ENCODE results near the gene PMP22. TPM values are rescaled to one million over a fixed set of nuclear protein-coding genes. Genes with fewer than 3 reads are reported as not detected.
"Not testable (repeated sequence)": the region's sequence is repeated elsewhere in the genome, so short reads cannot be mapped to it uniquely, and the experiment has no call there.

Gene PMP22
- total RNA-seq, 1 experiment from 2014 or later: 1.7 TPM

DNA sequence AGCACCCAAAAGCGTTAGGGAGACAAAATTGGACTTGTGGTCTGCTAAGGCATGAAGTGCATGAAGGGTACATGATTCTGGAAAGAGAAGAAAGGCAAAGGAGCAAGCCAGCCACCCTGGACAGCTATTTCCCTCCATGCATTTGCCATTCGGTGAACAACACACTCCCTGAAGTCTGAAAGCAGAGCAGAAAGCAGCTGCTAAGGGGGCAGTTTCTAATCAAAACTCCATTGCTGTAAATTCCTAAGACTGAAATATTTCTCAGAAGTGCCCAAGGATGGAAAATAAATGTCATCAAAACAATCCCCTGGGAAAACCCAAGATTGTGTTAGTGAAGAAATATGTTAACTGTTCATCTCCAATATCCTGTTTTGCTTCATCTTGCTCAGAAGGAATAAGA is 44.3 kb downstream of the PMP22 start:
- Mint-ChIP-seq H3K36me3 (ENCODE audit: insufficient read depth, unreplicated experiment) (no peaks in the 10 kb centered on the region), H3K4me3 (ENCODE audit: low read depth, unreplicated experiment) (no peak overlapping the region), H3K4me1 (ENCODE audit: low read depth, unreplicated experiment) (no peaks in the 10 kb centered on the region), H3K27ac (ENCODE audit: unreplicated experiment) (no peak overlapping the region), H3K9me3 (ENCODE audit: low read depth, unreplicated experiment) (no peaks in the 10 kb centered on the region), H3K27me3 (ENCODE audit: unreplicated experiment) (no peaks in the 10 kb centered on the region)
- no TSS peak for BruUV-seq (replicated peaks)
- DNase-seq: no peak
- intact Hi-C loops (cut with micrococcal nuclease; ENCODE audit: unreplicated experiment): no loop called here
- no peak for TF ChIP-seq CTCF (IDR thresholded peaks at IDR 0.05; ENCODE audit: unreplicated experiment)
- CTCF ChIA-PET: interaction anchor here (0.7 kb wide), 1 partner anchor 37 kb away, joined by 4 read pairs; no protein-coding TSS in a partner anchor

DNA sequence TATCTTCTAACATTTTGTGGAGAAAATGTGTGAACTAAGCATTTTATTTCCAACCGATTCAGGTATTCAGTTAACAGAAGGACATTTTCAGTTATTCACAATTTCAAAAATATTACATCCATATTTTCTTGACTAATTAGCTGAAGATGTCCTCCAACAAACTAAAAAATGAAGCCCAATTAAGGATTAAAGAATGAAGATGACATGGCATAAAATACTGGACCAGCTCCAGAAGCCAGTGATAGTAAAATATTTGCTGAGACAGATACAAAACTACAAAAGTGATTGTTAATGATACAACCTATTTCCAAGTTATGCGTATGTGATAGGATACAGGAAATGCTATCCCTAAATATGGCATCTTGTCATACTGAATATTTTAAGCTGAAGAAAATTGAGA is 48.6 kb downstream of the PMP22 start:
- no peak for DNase-seq
- H3K27ac Mint-ChIP-seq (ENCODE audit: unreplicated experiment): no peak overlapping the region
- H3K4me3 Mint-ChIP-seq (ENCODE audit: low read depth, unreplicated experiment): no peak overlapping the region
- H3K27me3 Mint-ChIP-seq (ENCODE audit: unreplicated experiment): no peaks in the 10 kb centered on the region
- no peaks in the 10 kb centered on the region for H3K36me3 Mint-ChIP-seq (ENCODE audit: insufficient read depth, unreplicated experiment)
- TF ChIP-seq CTCF (IDR thresholded peaks at IDR 0.05; ENCODE audit: unreplicated experiment): no peak
- no peaks in the 10 kb centered on the region for H3K9me3 Mint-ChIP-seq (ENCODE audit: low read depth, unreplicated experiment)
- intact Hi-C loops (cut with micrococcal nuclease; ENCODE audit: unreplicated experiment): no loop called here
- no peaks in the 10 kb centered on the region for H3K4me1 Mint-ChIP-seq (ENCODE audit: low read depth, unreplicated experiment)
- no TSS peak for BruUV-seq (replicated peaks)
- CTCF ChIA-PET: no interaction called here

GRCh38 chr17:15213381-15214087 is 51.6 kb downstream of the PMP22 start:
- TF ChIP-seq CTCF (IDR thresholded peaks at IDR 0.05; ENCODE audit: unreplicated experiment): no peak

DNA sequence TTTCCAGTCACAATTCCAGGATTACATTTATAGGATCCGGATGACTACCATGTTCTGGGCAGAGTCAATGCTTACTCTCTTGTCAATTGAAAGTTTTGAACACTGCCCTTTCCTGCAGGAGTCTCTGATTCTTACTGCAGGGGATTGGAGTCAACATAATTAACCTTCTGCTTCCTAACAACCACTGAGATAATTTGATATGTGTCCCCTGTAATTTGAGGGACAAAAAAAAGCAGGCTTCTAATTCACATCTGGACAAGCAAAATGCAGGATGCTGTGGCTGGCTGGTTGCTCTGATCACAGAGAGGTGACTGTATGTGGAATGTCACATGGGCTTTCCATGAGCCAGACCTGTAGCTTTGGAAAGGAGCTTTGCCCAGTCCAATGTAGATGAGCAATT is 54.9 kb downstream of the PMP22 start:
- Mint-ChIP-seq H3K36me3 (ENCODE audit: insufficient read depth, unreplicated experiment) (no peaks in the 10 kb centered on the region), H3K27me3 (ENCODE audit: unreplicated experiment) (no peaks in the 10 kb centered on the region), H3K27ac (ENCODE audit: unreplicated experiment) (no peak overlapping the region), H3K4me3 (ENCODE audit: low read depth, unreplicated experiment) (no peak overlapping the region), H3K4me1 (ENCODE audit: low read depth, unreplicated experiment) (no peaks in the 10 kb centered on the region), H3K9me3 (ENCODE audit: low read depth, unreplicated experiment) (no peaks in the 10 kb centered on the region)
- intact Hi-C loops (cut with micrococcal nuclease; ENCODE audit: unreplicated experiment): no loop called here
- no peak for DNase-seq
- TF ChIP-seq CTCF (IDR thresholded peaks at IDR 0.05; ENCODE audit: unreplicated experiment): no peak
- BruUV-seq (replicated peaks): no TSS peak
- CTCF ChIA-PET: interaction anchor here (0.6 kb wide), 1 partner anchor 1215 kb away, joined by 4 read pairs; no protein-coding TSS in a partner anchor

More at GRCh38 chr17:15213381-15214087, 51.6 kb downstream of the PMP22 start:
- Mint-ChIP-seq H3K4me1 (ENCODE audit: low read depth, unreplicated experiment) (no peaks in the 10 kb centered on the region), H3K9me3 (ENCODE audit: low read depth, unreplicated experiment) (no peaks in the 10 kb centered on the region), H3K4me3 (ENCODE audit: low read depth, unreplicated experiment) (no peak overlapping the region), H3K36me3 (ENCODE audit: insufficient read depth, unreplicated experiment) (no peaks in the 10 kb centered on the region), H3K27me3 (ENCODE audit: unreplicated experiment) (no peaks in the 10 kb centered on the region), H3K27ac (ENCODE audit: unreplicated experiment) (no peak overlapping the region)
- DNase-seq: no peak
- CTCF ChIA-PET: no interaction called here
- intact Hi-C loops (cut with micrococcal nuclease; ENCODE audit: unreplicated experiment): no loop called here
- BruUV-seq (replicated peaks): no TSS peak

GRCh38 chr17:15203062-15203461 is 62.1 kb downstream of the PMP22 start:
- CTCF ChIA-PET; H3K4me3 Mint-ChIP-seq (ENCODE audit: low read depth, unreplicated experiment); H3K9me3 Mint-ChIP-seq (ENCODE audit: low read depth, unreplicated experiment); BruUV-seq (replicated peaks); H3K4me1 Mint-ChIP-seq (ENCODE audit: low read depth, unreplicated experiment); H3K27me3 Mint-ChIP-seq (ENCODE audit: unreplicated experiment); H3K27ac Mint-ChIP-seq (ENCODE audit: unreplicated experiment); H3K36me3 Mint-ChIP-seq (ENCODE audit: insufficient read depth, unreplicated experiment); intact Hi-C loops (cut with micrococcal nuclease; ENCODE audit: unreplicated experiment); DNase-seq: not testable (repeated sequence)

DNA sequence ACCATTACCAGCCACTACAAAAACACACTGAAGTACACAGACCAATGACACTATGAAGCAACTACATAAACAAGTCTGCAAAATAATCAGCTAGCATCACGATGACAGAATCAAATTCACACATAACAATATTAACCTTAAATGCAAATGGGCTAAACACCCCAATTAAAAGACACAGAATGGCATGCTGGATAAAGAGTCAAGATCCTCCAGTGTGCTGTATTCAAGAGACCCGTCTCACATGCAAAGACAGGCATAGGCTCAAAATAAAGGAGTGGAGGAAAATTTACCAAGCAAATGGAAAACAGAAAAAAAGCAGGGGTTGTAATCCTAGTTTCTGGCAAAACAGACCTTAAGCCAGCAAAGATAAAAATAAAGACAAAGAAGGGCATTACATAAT is 64.6 kb downstream of the PMP22 start:
- H3K27ac Mint-ChIP-seq (ENCODE audit: unreplicated experiment); H3K4me1 Mint-ChIP-seq (ENCODE audit: low read depth, unreplicated experiment); H3K4me3 Mint-ChIP-seq (ENCODE audit: low read depth, unreplicated experiment); H3K36me3 Mint-ChIP-seq (ENCODE audit: insufficient read depth, unreplicated experiment); BruUV-seq (replicated peaks); intact Hi-C loops (cut with micrococcal nuclease; ENCODE audit: unreplicated experiment); CTCF ChIA-PET; DNase-seq: not testable (repeated sequence)
- H3K9me3 Mint-ChIP-seq (ENCODE audit: low read depth, unreplicated experiment): peaks cover 12% of the 10 kb centered on the region
- H3K27me3 Mint-ChIP-seq (ENCODE audit: unreplicated experiment): peaks cover 10% of the 10 kb centered on the region
